GM10266 (cell line): ENCODE data around the gene CA7.
"Not testable (repeated sequence)": the region's sequence is repeated elsewhere in the genome, so short reads cannot be mapped to it uniquely, and the experiment has no call there.

Source experiments
- DNase-seq: peaks from one replicate; pipeline ENCODE4 v3.0.0; 2012; ENCODE audit errors: extremely low spot score
- CTCF ChIP-seq: IDR thresholded peaks from 2 replicates; pipeline ENCODE4 v1.5.1; 2012; ENCODE audit warnings: mild to moderate bottlenecking, low read depth; ENCODE audit not compliant: control insufficient read depth, insufficient read depth; ENCODE audit errors: missing control alignments

CA7 gene

GRCh38 chr16:66858740-66859396 is 14.7 kb downstream of the CA7 start:
- no peak for DNase-seq
- no peak for TF ChIP-seq CTCF

GRCh38 chr16:66859397-66860068 is 15.3 kb downstream of the CA7 start:
- no peak for TF ChIP-seq CTCF
- no peak for DNase-seq

GRCh38 chr16:66862023-66862520 is 17.9 kb downstream of the CA7 start:
- no peak for DNase-seq
- TF ChIP-seq CTCF = no peak

GRCh38 chr16:66863707-66864106 is 19.5 kb downstream of the CA7 start:
- TF ChIP-seq CTCF = no peak
- DNase-seq = no peak

- TF ChIP-seq CTCF = no peak
- no peak for DNase-seq
Observed at GRCh38 chr16:66869424-66869823, 25.2 kb downstream of the CA7 start.

GRCh38 chr16:66871363-66871762 is 27.1 kb downstream of the CA7 start:
- DNase-seq = not testable (repeated sequence)

- DNase-seq = no peak
- no peak for TF ChIP-seq CTCF
Observed at GRCh38 chr16:66871840-66872239, 27.6 kb downstream of the CA7 start.
